ENCODE results near the gene CDKAL1. TPM values are rescaled to one million over a fixed set of nuclear protein-coding genes. Genes with fewer than 3 reads are reported as not detected.
A peak's percentile ranks its signal among the peaks of the same experiment; 100 is the strongest.

The CDKAL1 gene
- total and polyA plus RNA-seq, 9 of the 15 experiments (the other 6 are each of a cell fraction or from before 2014, with no cell fraction given) = 11.2 to 36.3 (median 20.1) TPM

- Histone ChIP-seq H3K4me1 (replicated peaks in 1 of 2; ENCODE audit: control insufficient read depth in 2 of 2, insufficient read depth in 2 of 2, low read length in 2 of 2) (peaks cover 0 to 14% of the 10 kb centered on the region in 2 experiments; a peak in 4 of 5 replicates), H3K79me2 (ENCODE audit: control insufficient read depth, insufficient read depth, low read length) (peaks cover 24% of the 10 kb centered on the region), H3K27ac (ENCODE audit: extremely low read depth, low read depth, low read length) (no peak overlapping the region), H4K20me1 (replicated peaks; ENCODE audit: control insufficient read depth, insufficient read depth, low read length) (no peaks in the 10 kb centered on the region), H3K4me3 (no peak overlapping the region), H2AFZ (ENCODE audit: low read depth, low read length) (no peak overlapping the region), H3K9me3 (replicated peaks; ENCODE audit: control insufficient read depth, insufficient read depth, low read depth, low read length) (no peaks in the 10 kb centered on the region), H3K9ac (ENCODE audit: insufficient read depth in 1 of 2, low read depth in 2 of 2, low read length in 2 of 2) (no peak overlapping the region), H3K36me3 (ENCODE audit: control insufficient read depth, insufficient read depth, low read length) (no peaks in the 10 kb centered on the region; the same call in 2 of the 3 replicates), H3K27me3 (ENCODE audit: control insufficient read depth in 2 of 2, insufficient read depth in 2 of 2, low read length in 2 of 2) (no peaks in the 10 kb centered on the region), H3K9me1 (ENCODE audit: control insufficient read depth, insufficient read depth, low read length) (no peaks in the 10 kb centered on the region), H3K4me2 (ENCODE audit: insufficient read depth, low read length) (no peak overlapping the region)
- POLR2A ChIA-PET = no interaction called here
- DNase-seq (ENCODE audit: extremely low read depth in 1 of 4, low spot score in 3 of 4) (no peak), ATAC-seq (no peak), FAIRE-seq (no peak)
- CTCF ChIA-PET (ENCODE audit: low intra/inter-chr PET ratio) = interaction anchor here (0.7 kb wide), 1 partner anchor 17 kb away, joined by 3 read pairs; no protein-coding TSS in a partner anchor
- in situ Hi-C loops (cut with MboI) = no loop called here
- WGBS (ENCODE audit: insufficient coverage, low coverage, missing lambda C conversion rate) = 79% methylated on average over 4 of the region's 4 CpGs
- intact Hi-C loops (cut with micrococcal nuclease) = no loop called here
- no TSS peak for BruUV-seq (replicated peaks)
- TF ChIP-seq, protein P1, sequence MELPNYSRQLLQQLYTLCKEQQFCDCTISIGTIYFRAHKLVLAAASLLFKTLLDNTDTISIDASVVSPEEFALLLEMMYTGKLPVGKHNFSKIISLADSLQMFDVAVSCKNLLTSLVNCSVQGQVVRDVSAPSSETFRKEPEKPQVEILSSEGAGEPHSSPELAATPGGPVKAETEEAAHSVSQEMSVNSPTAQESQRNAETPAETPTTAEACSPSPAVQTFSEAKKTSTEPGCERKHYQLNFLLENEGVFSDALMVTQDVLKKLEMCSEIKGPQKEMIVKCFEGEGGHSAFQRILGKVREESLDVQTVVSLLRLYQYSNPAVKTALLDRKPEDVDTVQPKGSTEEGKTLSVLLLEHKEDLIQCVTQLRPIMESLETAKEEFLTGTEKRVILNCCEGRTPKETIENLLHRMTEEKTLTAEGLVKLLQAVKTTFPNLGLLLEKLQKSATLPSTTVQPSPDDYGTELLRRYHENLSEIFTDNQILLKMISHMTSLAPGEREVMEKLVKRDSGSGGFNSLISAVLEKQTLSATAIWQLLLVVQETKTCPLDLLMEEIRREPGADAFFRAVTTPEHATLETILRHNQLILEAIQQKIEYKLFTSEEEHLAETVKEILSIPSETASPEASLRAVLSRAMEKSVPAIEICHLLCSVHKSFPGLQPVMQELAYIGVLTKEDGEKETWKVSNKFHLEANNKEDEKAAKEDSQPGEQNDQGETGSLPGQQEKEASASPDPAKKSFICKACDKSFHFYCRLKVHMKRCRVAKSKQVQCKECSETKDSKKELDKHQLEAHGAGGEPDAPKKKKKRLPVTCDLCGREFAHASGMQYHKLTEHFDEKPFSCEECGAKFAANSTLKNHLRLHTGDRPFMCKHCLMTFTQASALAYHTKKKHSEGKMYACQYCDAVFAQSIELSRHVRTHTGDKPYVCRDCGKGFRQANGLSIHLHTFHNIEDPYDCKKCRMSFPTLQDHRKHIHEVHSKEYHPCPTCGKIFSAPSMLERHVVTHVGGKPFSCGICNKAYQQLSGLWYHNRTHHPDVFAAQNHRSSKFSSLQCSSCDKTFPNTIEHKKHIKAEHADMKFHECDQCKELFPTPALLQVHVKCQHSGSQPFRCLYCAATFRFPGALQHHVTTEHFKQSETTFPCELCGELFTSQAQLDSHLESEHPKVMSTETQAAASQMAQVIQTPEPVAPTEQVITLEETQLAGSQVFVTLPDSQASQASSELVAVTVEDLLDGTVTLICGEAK (IDR thresholded peaks at IDR 0.05) = peak; percentile 71; the same call in 1 of the 2 replicates
- TF ChIP-seq, protein P1 (CRISPR knock-in tag; IDR thresholded peaks at IDR 0.05) = no peak
- TF ChIP-seq, protein P2, sequence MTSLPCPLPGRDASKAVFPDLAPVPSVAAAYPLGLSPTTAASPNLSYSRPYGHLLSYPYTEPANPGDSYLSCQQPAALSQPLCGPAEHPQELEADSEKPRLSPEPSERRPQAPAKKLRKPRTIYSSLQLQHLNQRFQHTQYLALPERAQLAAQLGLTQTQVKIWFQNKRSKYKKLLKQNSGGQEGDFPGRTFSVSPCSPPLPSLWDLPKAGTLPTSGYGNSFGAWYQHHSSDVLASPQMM (CRISPR knock-in tag; IDR thresholded peaks at IDR 0.05) = no peak
Observed at GRCh38 chr6:20653085-20653479, 118.8 kb downstream of the CDKAL1 start.

Measured in K562 (cell line).